GM18870 (cell line): ENCODE data around the gene PHACTR1.
A peak's percentile ranks its signal among the peaks of the same experiment; 100 is the strongest.

Experiments
- ATAC-seq: cut with Tn5 transposase; IDR thresholded peaks from one replicate; pipeline ENCODE4 v1.9.1; 2021; ENCODE audit warnings: moderate library complexity; ENCODE audit not compliant: unreplicated experiment

Gene PHACTR1

GRCh38 chr6:13247627-13248026 is 531.1 kb downstream of the PHACTR1 start:
- no peak for ATAC-seq

- no peak for ATAC-seq
Observed at GRCh38 chr6:13248053-13248452, 531.5 kb downstream of the PHACTR1 start.

- ATAC-seq, result no peak
Observed at GRCh38 chr6:13248584-13248985, 532.0 kb downstream of the PHACTR1 start.

- ATAC-seq, result no peak
Observed at GRCh38 chr6:13248994-13249393, 532.4 kb downstream of the PHACTR1 start.

- no peak for ATAC-seq
Observed at GRCh38 chr6:13249817-13250216, 533.2 kb downstream of the PHACTR1 start.

- no peak for ATAC-seq
Observed at GRCh38 chr6:13250703-13251102, 534.1 kb downstream of the PHACTR1 start.

GRCh38 chr6:13251242-13251641 is 534.7 kb downstream of the PHACTR1 start:
- no peak for ATAC-seq

GRCh38 chr6:13252790-13253189 is 536.2 kb downstream of the PHACTR1 start:
- no peak for ATAC-seq

- no peak for ATAC-seq
Observed at GRCh38 chr6:13253272-13253671, 536.7 kb downstream of the PHACTR1 start.

- no peak for ATAC-seq
Observed at GRCh38 chr6:13256266-13257001, 539.9 kb downstream of the PHACTR1 start.

GRCh38 chr6:13259393-13259792 is 542.8 kb downstream of the PHACTR1 start:
- peak; percentile 34 for ATAC-seq

- no peak for ATAC-seq
Observed at GRCh38 chr6:13260101-13260598, 543.6 kb downstream of the PHACTR1 start.

GRCh38 chr6:13260831-13261230 is 544.3 kb downstream of the PHACTR1 start:
- ATAC-seq, result no peak

- ATAC-seq, result peak; percentile 66
Observed at GRCh38 chr6:13261464-13261994, 545.0 kb downstream of the PHACTR1 start.

GRCh38 chr6:13262302-13263230 is 546.0 kb downstream of the PHACTR1 start:
- ATAC-seq, result no peak

GRCh38 chr6:13263669-13264068 is 547.1 kb downstream of the PHACTR1 start:
- no peak for ATAC-seq

- no peak for ATAC-seq
Observed at GRCh38 chr6:13267142-13267651, 550.6 kb downstream of the PHACTR1 start.

GRCh38 chr6:13268913-13269518 is 552.4 kb downstream of the PHACTR1 start:
- ATAC-seq, result no peak

- peak; percentile 54 for ATAC-seq
Observed at GRCh38 chr6:13272131-13273046, 555.8 kb downstream of the PHACTR1 start.
